Thyroid gland (tissue), 4 donors: ENCODE results near the gene TMEM139.

Experiments used
- CTCF ChIP-seq, 6 experiments: fragments of 200-600 bp in 3 of 6; fragments of 450-650 bp in 3 of 6; sonication (generic) in 3 of 6; IDR thresholded peaks; one replicate each; pipeline ENCODE4 v1.5.1; 2016 to 2019; ENCODE audit warnings: antibody characterized with exemption in 6 of 6, mild to moderate bottlenecking in 2 of 6, inconsistent platforms in 1 of 6, moderate library complexity in 1 of 6
- POLR2A ChIP-seq, 2 donors: fragments of 450-650 bp; IDR thresholded peaks; one replicate each; pipeline ENCODE4 v1.6.1; 2017; ENCODE audit warnings: antibody characterized with exemption in 2 of 2, mild to moderate bottlenecking in 2 of 2, moderate library complexity in 1 of 2

DNA sequence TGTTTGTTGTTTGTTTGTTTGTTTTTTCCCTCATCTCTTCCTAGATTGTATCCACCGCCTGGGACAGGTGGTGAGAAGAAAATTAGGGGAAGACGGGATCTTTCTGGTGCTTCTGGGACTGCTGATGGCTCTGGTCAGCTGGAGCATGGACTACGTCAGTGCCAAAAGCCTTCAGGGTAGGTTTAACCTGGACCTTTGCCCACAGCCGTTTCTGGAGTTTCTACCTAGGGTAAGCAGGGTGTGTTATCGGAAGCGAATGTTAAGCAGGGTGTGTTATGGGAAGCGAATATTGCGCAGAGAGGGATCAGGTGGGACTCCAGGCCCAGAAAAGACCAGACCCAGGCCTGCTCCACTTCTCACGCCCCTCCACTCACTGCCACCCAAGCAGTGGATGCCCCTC lies 35.9 kb downstream of the TMEM139 start:
- TF ChIP-seq CTCF (IDR thresholded peaks at IDR 0.05): no peak
- no peak for TF ChIP-seq POLR2A (IDR thresholded peaks at IDR 0.05)
